Measurements from ENCODE around the gene LIMS1.

The LIMS1 gene

GRCh38 chr2:108583903-108584520 is 49.7 kb downstream of the LIMS1 start:
- H2AFZ ChIP-seq (ENCODE audit: low read depth, low read length, severe bottlenecking) = no peak overlapping the region
- H3K4me2 ChIP-seq (ENCODE audit: low read depth, low read length, poor library complexity, severe bottlenecking) = no peak overlapping the region
- no peaks in the 10 kb centered on the region for H3K36me3 ChIP-seq (ENCODE audit: low read length)
- H3K9ac ChIP-seq (ENCODE audit: low read length) = no peak overlapping the region
- no peak overlapping the region for H3K4me3 ChIP-seq (ENCODE audit: insufficient read depth, low read length, poor library complexity, severe bottlenecking)
- H3K9me3 ChIP-seq (ENCODE audit: insufficient read depth, low read length) = no peaks in the 10 kb centered on the region
- TF ChIP-seq EZH2phosphoT487 (conservative IDR thresholded peaks at IDR 0.05; ENCODE audit: low read length) (no peak), CTCF (IDR thresholded peaks at IDR 0.05; ENCODE audit: insufficient read depth, low read length, poor library complexity, severe bottlenecking) (peak; percentile 45)
- H3K27me3 ChIP-seq (ENCODE audit: low read length) = no peaks in the 10 kb centered on the region
- no peaks in the 10 kb centered on the region for H3F3A ChIP-seq (ENCODE audit: insufficient read depth)
- no peak overlapping the region for H3K27ac ChIP-seq (ENCODE audit: low read depth, low read length)
- H4K20me1 ChIP-seq (ENCODE audit: low read depth, low read length) = no peaks in the 10 kb centered on the region
- peaks cover 3% of the 10 kb centered on the region; the same call in 1 of the 2 replicates for H3K79me2 ChIP-seq (ENCODE audit: insufficient read depth, low read length)
- no peaks in the 10 kb centered on the region for H3K9me2 ChIP-seq (replicated peaks; ENCODE audit: insufficient read depth, low read length)

- H3K4me3 ChIP-seq (ENCODE audit: insufficient read depth, low read length, poor library complexity, severe bottlenecking) = no peak overlapping the region
- no peak overlapping the region for H2AFZ ChIP-seq (ENCODE audit: low read depth, low read length, severe bottlenecking)
- no peaks in the 10 kb centered on the region for H3K9me2 ChIP-seq (replicated peaks; ENCODE audit: insufficient read depth, low read length)
- H3K36me3 ChIP-seq (ENCODE audit: low read length) = no peaks in the 10 kb centered on the region
- H3K4me2 ChIP-seq (ENCODE audit: low read depth, low read length, poor library complexity, severe bottlenecking) = no peak overlapping the region
- H3F3A ChIP-seq (ENCODE audit: insufficient read depth) = no peaks in the 10 kb centered on the region
- peaks cover 7% of the 10 kb centered on the region; the same call in 1 of the 2 replicates for H4K20me1 ChIP-seq (ENCODE audit: low read depth, low read length)
- no peak overlapping the region for H3K27ac ChIP-seq (ENCODE audit: low read depth, low read length)
- TF ChIP-seq EZH2phosphoT487 (conservative IDR thresholded peaks at IDR 0.05; ENCODE audit: low read length) (no peak), CTCF (IDR thresholded peaks at IDR 0.05; ENCODE audit: insufficient read depth, low read length, poor library complexity, severe bottlenecking) (no peak)
- H3K79me2 ChIP-seq (ENCODE audit: insufficient read depth, low read length) = peaks cover 3% of the 10 kb centered on the region; the same call in 1 of the 2 replicates
- no peak overlapping the region for H3K9ac ChIP-seq (ENCODE audit: low read length)
- H3K9me3 ChIP-seq (ENCODE audit: insufficient read depth, low read length) = no peaks in the 10 kb centered on the region
- no peaks in the 10 kb centered on the region for H3K27me3 ChIP-seq (ENCODE audit: low read length)
Measured at GRCh38 chr2:108585436-108585835, 51.2 kb downstream of the LIMS1 start.

- H3K36me3 ChIP-seq (ENCODE audit: low read length) = no peaks in the 10 kb centered on the region
- no peaks in the 10 kb centered on the region for H3K27me3 ChIP-seq (ENCODE audit: low read length)
- no peak overlapping the region for H2AFZ ChIP-seq (ENCODE audit: low read depth, low read length, severe bottlenecking)
- no peak overlapping the region for H3K4me2 ChIP-seq (ENCODE audit: low read depth, low read length, poor library complexity, severe bottlenecking)
- H4K20me1 ChIP-seq (ENCODE audit: low read depth, low read length) = peaks cover 10% of the 10 kb centered on the region; the same call in 1 of the 2 replicates
- TF ChIP-seq EZH2phosphoT487 (conservative IDR thresholded peaks at IDR 0.05; ENCODE audit: low read length) (no peak), CTCF (IDR thresholded peaks at IDR 0.05; ENCODE audit: insufficient read depth, low read length, poor library complexity, severe bottlenecking) (no peak)
- no peak overlapping the region for H3K27ac ChIP-seq (ENCODE audit: low read depth, low read length)
- H3K79me2 ChIP-seq (ENCODE audit: insufficient read depth, low read length) = peaks cover 3% of the 10 kb centered on the region; the same call in 1 of the 2 replicates
- H3K9me2 ChIP-seq (replicated peaks; ENCODE audit: insufficient read depth, low read length) = no peaks in the 10 kb centered on the region
- H3K9ac ChIP-seq (ENCODE audit: low read length) = no peak overlapping the region
- H3K9me3 ChIP-seq (ENCODE audit: insufficient read depth, low read length) = no peaks in the 10 kb centered on the region
- H3K4me3 ChIP-seq (ENCODE audit: insufficient read depth, low read length, poor library complexity, severe bottlenecking) = no peak overlapping the region
- no peaks in the 10 kb centered on the region for H3F3A ChIP-seq (ENCODE audit: insufficient read depth)
Measured at GRCh38 chr2:108586116-108586515, 51.8 kb downstream of the LIMS1 start.

Measured in SU-DHL-6 (cell line).